ENCODE results near the gene MMP11.

The MMP11 gene

GRCh38 chr22:23832226-23833016, 59.8 kb downstream of the MMP11 start:
- DNase-seq, result no peak

GRCh38 chr22:23833017-23833751, 60.5 kb downstream of the MMP11 start:
- no peak for DNase-seq
